Embryonic facial prominence (tissue), 1 donor: ENCODE data around the gene PLA2G2C.

Source experiments
- DNase-seq: peaks from one replicate; pipeline ENCODE4 v3.0.0-alpha.2; 2016; ENCODE audit errors: extremely low spot score

The PLA2G2C gene

GRCh38 chr1:20209471-20209870 lies 23.2 kb upstream of the PLA2G2C start:
- no peak for DNase-seq

DNA sequence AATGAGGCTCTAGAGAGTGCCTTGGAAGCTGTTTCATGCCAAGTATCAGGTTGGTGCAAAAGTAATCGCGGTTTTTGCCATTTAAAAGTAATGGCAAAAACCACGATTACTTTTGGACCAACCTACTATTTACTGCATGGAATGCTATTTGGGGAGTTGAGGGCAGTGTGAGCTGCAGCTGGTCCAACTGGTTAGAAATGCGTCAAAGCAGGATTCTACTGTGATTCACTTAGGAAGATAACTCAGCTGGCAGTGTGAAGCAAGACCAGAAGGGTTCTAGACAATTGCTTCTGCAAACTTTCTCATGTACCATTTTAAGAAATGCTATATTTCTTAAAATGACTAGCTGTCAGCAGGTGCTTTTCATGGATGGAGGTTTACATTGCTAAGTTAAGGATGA lies 21.2 kb upstream of the PLA2G2C start:
- no peak for DNase-seq

- no peak for DNase-seq
Measured at GRCh38 chr1:20202166-20202565, 15.8 kb upstream of the PLA2G2C start.

DNA sequence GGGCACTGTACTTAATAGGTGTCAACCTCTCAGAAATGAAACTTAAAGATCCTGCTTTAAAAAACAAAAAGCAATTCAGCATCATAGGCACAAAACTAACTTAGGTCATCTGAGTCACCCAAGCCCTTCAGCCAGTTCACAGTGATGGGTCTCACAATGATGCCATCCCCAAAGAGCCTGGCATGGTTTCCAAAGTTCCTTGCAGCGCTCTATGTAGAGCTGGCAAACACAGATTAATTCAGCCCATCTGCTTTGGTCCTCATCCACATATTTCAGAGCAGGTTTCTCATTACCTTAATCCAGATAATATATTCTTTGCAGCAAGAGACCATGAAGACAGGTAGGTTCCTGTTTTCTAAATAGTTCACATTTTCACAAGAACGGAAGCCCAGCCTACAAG lies 14.6 kb upstream of the PLA2G2C start:
- DNase-seq, result no peak

DNA sequence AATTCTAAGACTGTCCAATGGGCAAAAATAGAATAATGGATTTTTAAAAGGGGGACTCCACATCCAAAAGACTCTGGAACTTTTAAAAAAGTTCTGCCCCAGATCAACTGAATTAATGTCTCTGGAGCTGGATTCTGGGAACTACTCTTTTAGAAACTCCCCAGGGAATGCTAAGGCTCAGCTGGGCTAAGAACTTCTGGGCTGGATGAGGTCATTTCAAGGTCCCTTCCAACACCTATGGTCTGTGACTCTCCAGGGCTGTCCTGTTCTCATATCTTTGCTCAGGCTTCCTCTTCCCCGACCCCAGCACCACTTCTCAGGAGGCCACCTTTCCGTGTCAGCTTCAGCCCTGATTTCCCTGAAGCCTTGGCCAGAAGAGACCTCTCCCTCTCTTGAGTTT lies 13.5 kb upstream of the PLA2G2C start:
- DNase-seq, result no peak

GRCh38 chr1:20199403-20199802 lies 13.1 kb upstream of the PLA2G2C start:
- no peak for DNase-seq

GRCh38 chr1:20198918-20199317 lies 12.6 kb upstream of the PLA2G2C start:
- DNase-seq, result no peak

DNA sequence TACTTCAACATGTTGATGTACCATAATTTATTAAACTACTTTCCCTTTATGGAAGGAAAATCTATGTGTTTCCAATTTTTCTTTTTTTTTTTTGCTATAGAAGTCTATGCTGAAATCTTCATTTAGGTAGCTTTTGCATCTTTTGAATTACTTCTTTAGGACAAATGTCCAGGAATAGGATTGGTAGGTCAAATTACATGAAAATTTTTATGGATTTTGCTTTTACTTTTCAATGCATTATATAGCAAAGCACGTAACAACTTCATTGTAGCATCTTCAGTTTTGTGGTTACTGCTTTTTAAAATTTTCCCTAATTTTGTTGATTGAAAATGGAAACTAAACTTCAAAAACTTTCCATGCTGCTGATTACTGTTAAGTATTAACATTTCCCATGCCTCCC lies 12.0 kb upstream of the PLA2G2C start:
- no peak for DNase-seq

GRCh38 chr1:20197329-20197791 lies 11.0 kb upstream of the PLA2G2C start:
- no peak for DNase-seq

DNA sequence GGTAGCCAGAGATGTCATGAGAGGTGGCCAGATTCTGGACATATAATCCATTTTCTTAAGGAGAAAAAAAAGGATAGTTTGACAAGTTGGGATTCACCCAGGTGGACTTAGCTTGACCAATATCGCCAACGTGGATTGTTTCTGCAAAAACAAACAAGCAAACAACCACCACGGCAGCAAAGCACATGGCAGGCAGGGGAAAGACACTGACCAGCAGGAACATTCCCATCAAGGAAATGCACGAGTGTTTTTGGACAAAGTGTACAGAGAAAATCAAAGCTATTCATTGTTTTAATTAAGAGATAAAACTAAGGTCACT lies 9.1 kb upstream of the PLA2G2C start:
- no peak for DNase-seq

GRCh38 chr1:20194757-20195461 lies 8.6 kb upstream of the PLA2G2C start:
- no peak for DNase-seq

DNA sequence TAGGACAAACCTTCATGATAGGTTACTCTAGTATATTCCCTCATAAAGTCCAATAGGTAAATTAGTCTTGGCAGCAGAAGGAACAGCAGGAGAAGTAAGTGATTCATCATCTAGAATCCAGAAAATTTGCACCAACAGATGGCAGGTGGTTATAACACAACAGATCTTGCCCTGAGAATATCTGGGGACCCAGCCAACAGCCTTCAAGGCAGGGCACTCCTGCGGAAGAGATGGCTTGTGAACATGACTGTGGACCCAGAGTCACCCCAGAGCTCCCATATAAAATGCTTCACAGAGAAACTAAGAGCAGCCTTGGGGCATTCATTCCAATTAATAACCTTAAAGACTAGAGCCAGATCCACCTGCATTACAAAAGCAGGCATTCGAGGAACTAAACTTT lies 7.9 kb upstream of the PLA2G2C start:
- DNase-seq, result no peak

DNA sequence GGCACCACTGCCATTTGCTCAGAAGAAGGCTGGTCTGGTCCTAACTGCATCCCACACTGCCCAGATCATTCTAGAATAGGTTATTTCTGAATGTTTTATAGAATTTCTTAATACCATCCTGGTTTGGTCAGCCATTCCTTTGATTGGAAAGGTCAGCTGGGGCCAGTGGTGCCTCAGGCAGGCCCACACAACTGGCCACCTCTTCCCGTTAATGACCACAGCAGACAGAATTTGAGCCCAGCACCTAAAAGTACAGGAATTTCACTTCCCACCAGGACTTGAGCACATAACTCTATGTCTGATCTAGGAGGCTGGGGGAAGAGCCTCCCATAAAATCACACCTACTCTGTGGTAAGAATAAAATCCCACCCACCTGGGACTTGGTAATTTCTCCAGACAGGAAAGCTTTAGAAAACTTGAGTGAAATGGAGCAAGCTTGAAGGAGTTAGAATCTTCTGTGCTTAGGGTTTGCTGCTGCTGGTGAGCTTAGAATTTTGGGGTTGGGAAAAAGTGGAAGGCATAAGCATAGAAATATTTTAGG lies 6.6 kb upstream of the PLA2G2C start:
- no peak for DNase-seq

- DNase-seq, result no peak
Measured at GRCh38 chr1:20192364-20192763, 6.0 kb upstream of the PLA2G2C start.

DNA sequence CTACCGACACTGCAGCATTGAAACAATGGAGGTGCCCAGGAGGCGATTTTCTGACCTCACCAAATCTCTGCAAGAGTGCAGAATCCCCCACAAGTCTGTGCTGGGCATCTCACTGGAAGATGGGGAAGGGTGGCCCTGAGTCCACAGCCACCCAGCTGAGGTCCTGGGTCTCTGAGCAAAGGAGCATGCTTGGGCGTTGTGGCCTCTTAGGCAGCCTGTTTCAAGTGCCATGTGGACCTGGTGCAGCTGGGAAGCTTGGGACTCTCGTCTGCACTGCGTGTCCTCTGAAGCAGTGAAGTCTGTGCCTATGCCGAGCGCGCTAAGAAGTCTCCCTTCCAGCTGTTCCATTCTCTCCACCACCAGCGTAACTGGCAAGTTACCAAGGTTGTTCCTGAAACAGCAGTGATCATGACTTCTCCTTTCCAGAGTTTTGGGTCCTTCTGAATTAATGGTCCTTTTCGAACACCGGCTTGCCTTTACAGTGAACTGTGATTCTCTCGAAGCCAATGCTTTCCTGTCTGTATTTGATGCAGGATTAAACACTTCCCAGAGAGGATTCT lies 5.0 kb upstream of the PLA2G2C start:
- DNase-seq, result no peak

- DNase-seq, result no peak
Measured at GRCh38 chr1:20190256-20191160, 4.2 kb upstream of the PLA2G2C start.

DNA sequence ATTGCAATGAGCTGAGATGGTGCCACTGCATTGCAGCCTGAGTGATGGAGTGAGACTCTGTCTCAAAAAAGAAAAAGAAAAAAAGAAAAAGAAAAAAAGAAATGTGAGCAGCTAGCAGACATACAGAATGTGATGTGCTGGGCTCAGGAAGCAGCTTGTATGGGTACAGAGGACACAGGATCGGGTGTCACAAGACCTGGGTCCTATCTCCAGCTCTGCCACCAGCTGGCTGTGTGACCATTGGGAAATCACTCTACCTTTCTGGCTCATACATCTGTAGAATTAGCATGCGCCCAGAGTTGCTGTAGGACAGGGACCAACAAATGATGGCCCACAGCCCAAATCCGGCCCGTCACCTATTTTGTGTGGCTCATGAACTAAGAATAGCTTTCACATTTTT lies 3.3 kb upstream of the PLA2G2C start:
- no peak for DNase-seq

GRCh38 chr1:20188455-20188817 lies 2.1 kb upstream of the PLA2G2C start:
- DNase-seq, result no peak

- no peak for DNase-seq
Measured at GRCh38 chr1:20187813-20188454, 1.6 kb upstream of the PLA2G2C start.

DNA sequence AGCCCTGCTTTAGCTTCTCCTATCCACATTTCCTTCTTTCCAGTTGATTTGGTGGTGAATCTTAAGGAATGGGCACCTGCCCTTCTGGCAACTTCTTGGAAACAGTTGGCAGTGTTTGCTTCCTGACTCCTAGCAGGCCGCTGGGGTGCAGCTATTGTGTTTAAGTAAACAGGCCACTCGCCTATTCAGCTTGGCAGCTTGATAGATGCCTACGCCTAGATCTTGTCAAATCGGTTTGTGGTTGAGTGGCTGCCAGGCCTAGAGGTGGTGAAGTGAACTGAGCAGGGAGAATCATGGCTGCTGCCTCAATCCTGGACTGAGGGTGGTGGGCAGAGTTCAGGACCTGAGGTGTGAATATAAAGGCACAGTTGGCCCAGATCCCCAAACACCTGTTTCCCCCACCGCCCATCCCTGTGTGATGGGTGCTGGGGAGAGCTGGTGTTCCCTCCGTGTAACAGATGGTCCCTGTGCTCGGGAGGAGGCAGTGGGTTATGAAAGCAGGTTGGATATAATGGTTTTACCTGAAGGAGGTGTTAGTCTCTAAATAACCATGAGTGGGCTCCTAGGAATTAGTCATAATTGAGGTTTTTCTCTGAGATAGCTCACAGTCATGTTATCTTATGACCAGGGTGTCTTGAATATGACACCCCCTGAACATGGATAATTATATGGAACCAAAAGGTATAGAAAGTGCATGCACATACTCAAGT lies 940 bp upstream of the PLA2G2C start:
- DNase-seq, result no peak

DNA sequence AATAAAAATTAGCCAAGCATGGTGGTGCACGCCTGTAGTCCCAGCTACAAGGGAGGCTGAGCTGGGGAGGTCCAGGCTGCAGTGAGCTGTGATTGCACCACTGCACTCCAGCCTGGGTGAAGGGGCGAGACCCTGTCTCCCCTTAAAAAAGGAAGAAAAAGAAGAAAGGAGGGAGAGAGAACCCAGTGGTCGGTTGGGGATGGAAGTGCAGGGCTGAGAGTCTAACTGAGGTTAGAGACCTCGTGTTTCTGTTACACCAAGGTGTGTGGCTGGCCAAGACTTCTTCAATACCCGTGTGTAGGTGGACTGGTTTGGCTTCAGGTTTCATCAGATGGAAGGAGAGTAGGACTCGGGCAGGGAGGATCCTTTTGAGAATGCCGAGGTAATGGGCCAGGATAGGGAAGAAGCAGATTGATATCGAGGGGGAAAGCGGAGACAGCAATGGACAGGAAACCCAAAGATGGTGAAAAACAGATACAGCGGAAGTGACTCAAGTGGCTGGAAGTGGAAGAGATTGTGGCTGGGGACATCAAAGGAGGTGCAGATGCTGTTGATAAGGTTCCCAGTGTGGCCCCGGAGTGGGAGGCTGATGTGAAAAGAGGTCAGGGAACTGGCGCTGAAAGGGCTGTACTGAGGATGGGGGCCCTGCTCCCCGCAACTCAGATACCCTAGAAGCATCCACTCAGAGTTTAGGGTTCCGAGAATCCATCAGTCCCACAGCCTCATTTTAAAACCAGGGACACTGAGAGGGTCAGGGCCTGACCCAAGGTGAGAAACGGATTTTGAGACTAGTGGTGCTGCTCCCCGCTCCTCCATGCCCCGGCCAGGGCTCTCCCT lies 1.1 kb downstream of the PLA2G2C start:
- DNase-seq, result no peak
